GM12872 (cell line): ENCODE results near the gene CDKN1C.

Experiments
- TF ChIP-seq, protein P1 (sequence below): IDR thresholded peaks from 3 replicates; pipeline ENCODE4 v1.5.1; 2011; ENCODE audit warnings: low read depth, mild to moderate bottlenecking, low read length, moderate library complexity; ENCODE audit not compliant: insufficient read depth

The CDKN1C gene

DNA sequence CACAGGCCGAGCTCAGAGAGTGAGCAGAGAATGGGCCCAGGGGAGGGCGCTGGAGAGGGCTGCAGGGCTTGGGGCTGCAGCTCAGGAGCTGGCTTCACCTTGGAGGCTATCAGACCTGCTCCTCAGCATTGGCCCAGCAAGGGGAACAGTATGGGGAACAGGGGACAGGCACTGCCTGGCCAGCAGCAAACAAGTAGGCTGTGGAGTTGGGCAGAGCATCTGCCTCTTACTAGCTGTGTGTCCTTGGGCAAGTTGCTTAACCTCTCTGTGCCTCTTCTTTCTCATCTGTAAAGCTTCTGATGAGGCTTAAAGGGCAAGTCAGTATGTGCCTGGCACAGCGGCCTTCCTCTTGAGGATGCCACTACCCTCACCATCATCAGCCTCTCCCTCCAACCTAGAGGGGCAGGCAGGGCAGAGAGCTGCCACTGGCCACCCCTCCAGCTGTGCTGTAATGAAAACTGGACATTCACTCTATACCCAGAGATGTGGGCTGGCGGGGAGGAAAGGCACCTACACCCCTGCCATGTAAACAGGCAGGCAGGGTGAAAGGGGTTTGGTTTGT, 7.5 kb upstream of the CDKN1C start:
- TF ChIP-seq, protein P1, sequence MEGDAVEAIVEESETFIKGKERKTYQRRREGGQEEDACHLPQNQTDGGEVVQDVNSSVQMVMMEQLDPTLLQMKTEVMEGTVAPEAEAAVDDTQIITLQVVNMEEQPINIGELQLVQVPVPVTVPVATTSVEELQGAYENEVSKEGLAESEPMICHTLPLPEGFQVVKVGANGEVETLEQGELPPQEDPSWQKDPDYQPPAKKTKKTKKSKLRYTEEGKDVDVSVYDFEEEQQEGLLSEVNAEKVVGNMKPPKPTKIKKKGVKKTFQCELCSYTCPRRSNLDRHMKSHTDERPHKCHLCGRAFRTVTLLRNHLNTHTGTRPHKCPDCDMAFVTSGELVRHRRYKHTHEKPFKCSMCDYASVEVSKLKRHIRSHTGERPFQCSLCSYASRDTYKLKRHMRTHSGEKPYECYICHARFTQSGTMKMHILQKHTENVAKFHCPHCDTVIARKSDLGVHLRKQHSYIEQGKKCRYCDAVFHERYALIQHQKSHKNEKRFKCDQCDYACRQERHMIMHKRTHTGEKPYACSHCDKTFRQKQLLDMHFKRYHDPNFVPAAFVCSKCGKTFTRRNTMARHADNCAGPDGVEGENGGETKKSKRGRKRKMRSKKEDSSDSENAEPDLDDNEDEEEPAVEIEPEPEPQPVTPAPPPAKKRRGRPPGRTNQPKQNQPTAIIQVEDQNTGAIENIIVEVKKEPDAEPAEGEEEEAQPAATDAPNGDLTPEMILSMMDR: peak; percentile 48

DNA sequence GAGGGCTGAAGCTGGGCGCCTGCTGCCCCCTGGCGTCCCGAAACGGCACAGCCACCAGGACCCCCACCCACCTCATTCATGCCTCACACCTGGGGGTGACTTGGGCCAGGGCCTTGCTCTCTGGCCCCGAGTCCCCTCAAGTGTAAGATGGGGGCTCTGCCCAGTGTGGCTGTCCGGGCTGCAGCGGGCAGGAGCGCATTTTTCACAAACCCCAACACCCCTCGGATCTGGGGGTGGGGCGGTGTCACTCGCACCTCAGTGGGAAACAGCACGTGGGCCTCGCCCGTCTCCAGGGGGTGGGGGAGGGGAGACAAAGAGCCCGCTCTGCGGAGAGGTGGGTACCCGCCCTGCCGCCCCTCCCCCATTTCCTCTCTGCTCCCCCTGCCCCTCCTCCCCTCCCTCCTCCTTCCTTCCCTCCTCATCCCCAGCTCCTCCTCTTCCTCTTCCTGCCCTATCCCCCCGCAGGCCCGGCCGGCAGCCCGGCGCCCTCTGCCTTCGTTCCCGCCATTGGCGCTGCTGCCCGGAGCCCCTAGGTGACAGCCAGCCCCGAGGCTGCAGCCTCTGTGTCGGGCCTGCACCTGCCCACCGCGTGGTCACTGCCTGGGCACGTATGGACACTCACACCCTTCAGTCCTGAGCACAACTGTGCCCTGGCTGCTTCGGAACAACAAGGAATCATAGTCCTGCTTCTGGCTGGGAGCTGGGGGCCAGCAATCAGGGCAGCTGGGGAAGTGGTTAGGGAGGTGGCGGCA, 6.8 kb upstream of the CDKN1C start:
- TF ChIP-seq, protein P1: peak; percentile 96

DNA sequence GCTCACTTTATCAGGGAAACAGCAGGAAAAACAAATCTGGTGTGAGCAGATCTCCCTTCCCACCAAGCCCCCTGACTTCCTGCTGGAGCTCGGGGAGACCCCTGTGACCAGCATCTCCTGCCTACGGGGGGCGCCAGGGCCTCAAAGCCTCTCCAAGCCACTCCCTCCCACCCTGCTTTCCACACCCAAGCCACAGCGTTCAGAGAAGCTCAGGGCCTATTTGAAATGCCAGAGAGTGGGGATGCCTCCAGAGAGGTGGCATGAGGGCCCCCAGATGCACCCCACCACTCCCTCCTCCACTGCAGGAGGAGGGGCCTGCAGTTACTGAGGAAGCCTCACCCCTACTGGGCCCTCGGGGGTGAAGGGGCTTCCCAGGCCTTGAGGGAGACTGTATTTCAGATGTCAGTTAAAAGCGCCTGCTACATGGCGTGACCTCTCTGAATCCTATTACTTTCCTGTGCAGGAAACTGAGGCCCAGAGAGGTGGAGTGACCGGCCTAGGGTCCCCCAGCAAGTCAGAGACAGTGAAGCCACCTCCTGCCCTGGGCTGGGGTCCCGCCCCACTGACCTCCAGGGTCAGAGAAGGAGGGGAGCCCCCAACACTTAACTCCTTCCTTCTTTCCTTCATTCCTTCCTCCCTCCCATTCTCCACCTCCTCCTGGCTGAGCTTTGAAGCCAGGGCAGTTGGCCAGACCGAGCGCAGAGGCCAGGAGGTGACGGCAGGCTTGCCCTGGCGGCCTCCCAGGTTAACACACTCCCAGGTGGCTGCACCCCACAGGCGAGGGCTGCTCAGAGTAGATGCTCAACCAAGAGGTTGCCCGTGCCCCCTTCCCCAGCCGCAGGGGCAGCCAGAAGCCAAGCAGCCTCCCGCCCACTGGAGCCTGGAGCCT, 6.0 kb upstream of the CDKN1C start:
- TF ChIP-seq, protein P1: no peak

DNA sequence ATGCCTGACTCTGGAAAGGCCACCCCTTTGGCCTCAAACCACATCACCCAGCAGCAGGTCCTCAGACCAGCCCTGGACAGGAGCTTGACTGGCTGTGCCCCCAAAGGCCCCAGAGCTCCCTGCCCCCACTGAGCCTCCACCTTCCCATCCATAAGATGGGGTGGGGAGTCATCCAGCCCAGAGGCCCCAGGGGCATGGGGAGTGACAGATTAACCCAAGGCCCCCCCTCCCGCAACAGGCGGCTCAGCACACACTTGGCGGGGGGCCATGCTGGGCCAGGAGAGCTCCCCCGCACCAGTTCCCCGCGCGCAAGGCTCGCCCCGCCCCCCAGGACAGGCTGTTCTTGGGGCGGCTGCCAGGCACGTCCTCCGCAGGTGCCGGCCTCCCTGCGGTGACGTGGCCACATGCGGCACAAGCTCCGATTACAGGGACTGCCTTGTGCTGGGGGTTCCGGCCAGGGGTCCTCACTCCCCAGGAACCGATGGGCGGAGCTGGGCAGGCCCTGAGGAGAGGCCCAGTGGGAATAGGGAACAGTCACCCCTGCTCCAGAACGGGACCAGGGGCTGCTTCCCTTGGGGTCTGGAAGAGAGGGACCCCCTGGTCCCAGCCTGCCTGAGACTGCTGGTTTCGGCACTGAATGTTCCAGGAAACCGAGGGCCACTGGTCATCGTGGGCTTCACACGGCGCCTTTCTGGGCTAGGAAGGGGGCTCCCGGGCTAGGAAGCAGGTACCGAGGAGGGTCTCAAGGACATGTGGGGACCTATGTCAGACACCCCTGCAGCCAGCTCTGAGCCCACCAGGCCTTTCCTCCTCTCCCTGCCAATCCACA, 5.1 kb upstream of the CDKN1C start:
- TF ChIP-seq, protein P1: no peak

DNA sequence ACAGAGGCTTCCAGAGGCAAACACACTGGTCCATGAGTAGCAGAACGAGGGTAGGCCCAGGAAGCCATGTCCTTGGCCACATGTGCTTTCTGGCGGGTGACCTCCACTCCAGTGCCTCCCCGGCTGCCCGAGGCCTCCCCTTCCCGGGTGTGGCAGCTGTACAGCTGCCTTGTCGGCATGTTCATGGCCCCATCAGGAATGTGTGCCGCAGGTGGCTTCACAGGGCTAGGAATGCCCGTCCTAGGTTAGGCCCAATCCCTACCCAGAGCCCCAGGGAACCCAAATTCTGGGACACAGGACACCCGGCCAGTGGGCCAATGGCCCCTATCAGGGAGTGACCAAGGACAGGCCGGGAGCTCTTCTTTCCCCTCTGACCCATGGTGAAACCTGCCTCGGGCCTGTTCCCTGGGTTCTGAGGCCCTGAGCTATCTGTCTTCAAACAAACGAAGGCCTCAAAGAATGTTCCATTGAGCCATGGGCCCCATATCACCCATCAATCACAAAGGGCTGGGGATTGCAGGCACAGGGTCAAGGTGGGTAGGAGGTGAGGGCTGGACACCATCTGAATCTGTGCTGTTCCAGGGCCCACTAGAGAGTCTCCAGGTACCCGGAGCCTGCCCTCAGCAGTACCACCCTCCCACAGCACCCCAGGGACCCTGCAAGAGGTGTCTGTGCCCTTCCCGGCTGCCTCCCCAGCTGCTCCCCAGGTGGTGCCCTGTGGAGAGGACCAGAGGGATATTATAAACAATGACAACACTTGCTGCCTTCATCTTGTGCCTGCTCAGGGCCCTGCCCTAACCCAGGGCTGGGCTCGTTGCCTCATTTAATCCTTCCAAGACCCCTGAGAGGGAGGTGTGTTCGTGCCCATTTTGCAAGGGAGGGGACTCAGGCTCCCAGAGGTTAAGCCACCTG, 4.0 kb upstream of the CDKN1C start:
- TF ChIP-seq, protein P1: no peak

DNA sequence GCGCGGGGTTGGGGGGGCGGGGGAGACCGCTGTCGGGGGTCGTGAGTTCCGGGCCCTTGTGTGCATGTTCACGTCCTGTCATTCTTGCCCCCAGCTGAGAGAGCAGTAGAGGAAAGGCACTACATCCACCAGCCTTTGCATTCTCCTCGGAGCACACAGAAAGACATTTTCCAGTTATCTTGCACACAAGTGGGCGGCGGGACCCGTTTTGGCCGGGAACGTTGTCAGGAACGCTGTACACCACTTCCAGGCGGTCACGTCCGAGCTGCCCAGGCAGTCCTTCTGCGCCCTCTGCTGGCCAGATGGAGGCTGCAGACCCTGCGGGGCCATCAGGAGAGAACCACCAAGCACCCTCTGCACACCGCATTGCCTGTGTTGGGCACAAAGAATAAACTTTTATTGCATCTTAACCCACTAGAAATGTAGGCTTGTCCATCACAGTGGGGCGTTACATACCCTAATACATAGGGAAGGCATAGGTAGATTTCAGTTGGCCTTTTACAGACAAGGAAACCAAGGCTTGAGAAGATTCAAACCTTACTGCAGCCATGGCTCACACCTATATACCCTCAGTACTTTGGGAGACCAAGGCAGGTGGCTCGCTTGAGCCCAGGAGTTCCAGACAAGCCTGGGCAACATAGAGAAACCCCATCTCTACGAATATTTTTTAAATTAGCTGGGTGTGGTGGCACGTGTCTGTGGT, 2.8 kb upstream of the CDKN1C start:
- TF ChIP-seq, protein P1: peak; percentile 98
